Iris pigment epithelial cell (primary cell): ENCODE measurements around the gene GOLGA6B.
"Not testable (repeated sequence)": the region's sequence is repeated elsewhere in the genome, so short reads cannot be mapped to it uniquely, and the experiment has no call there.

Source experiments
- DNase-seq: peaks from one replicate; pipeline ENCODE4 v3.0.0-alpha.2; 2011; ENCODE audit warnings: low read depth

Gene GOLGA6B

DNA sequence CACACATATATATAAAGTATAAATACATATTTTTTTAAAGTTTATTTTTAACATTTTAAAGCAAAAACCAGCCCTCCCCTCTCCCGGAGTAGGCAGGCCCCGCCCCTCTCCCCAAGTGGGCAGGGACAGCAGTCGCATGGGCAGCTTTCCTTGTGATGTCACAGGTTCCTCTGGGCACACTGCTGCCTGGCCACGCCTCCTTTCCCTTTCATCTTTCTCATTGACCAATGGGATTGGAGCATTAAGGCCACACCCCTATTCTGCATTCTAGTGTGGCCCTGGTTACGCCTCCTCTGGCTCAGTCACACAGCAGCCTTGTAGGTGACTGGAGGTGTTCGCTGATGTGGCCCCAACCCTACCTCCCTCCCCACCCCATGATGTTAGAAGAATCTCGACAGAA lies at the start of gene GOLGA6B:
TSS of gene GOLGA6B (plus strand) at position 301 of the 400 bp plus-strand sequence. CDS start at position 342, 41 bp downstream.
- not testable (repeated sequence) for DNase-seq

GRCh38 chr15:72604794-72605193 lies 49.7 kb upstream of the GOLGA6B start:
- peak; percentile 11 for DNase-seq

- DNase-seq, result not testable (repeated sequence)
Measured at GRCh38 chr15:72608084-72608483, 46.4 kb upstream of the GOLGA6B start.

DNA sequence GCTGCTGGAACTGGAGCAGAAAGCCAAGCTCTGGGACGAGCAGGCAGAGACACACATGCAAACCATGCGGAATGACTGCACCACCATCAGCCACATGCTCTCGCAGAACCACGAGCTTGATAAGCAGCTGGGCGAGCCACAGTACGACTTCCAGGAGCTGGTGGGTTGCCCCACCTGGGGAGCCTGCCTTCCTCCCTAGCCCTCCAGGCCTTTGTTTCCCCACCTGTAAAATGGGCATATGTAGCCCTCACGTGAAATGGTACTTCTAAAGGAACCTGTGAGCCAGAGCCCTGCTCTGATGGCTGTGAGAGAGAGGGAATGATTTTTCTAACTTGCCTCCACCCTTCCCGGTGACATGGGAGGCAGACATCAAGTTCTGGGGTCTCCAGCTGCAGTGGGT lies 44.6 kb upstream of the GOLGA6B start:
- DNase-seq, result no peak

GRCh38 chr15:72612324-72612723 lies 42.2 kb upstream of the GOLGA6B start:
- DNase-seq, result not testable (repeated sequence)

GRCh38 chr15:72614810-72615532 lies 39.5 kb upstream of the GOLGA6B start:
- no peak for DNase-seq

DNA sequence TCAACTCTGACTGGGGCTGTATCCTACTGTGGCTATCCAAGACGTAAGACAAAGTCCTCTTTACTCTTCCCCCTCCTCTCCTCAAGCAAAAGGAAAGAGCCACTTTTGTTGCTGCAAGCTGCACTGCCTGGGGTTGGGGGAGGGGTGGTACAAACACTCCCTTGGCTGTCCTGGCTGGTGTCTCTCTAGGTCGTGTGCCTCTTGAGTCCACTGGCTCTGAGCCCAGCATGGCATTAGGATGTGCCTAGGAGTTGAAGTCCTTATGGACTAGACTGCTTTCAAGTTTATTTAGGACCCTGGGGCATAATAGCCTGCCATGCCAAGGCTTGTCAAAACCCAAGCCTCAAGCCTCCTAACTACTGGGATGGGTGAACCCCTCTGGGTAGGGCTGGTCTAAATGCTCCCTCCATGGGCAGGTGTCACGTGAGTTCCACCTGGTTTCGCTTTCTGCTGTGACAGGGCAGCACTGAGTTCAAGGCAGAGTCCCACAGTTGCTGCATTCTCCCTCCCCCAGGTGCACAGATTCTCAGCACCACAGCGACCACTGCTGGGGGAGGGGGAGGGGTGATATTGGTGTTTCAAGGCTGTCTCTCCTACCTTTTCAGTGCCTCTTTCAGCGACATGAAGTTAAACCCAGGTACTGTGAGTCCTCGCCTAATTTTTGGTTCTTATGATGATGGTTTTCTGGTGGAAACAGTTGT lies 38.8 kb upstream of the GOLGA6B start:
- not testable (repeated sequence) for DNase-seq

GRCh38 chr15:72616491-72617210 lies 37.8 kb upstream of the GOLGA6B start:
- no peak for DNase-seq

DNA sequence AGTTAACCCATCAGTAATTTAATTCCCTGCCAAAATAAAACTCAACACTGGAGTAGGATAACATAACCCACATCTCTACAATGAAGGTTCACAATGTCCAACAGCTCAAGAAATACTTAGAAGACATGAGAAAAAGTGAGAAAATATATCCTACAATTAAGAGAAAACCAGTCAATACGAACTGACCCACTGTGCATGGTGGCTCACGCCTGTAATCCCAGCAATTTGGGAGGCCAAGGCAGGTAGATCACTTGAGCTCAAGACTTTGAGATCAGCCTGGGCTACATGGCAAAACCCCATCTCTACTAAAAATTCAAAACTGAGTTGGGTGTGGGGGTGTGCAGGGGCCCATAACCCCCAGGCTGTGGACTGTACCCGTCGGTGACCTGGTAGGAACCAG lies 30.6 kb upstream of the GOLGA6B start:
- DNase-seq, result not testable (repeated sequence)

DNA sequence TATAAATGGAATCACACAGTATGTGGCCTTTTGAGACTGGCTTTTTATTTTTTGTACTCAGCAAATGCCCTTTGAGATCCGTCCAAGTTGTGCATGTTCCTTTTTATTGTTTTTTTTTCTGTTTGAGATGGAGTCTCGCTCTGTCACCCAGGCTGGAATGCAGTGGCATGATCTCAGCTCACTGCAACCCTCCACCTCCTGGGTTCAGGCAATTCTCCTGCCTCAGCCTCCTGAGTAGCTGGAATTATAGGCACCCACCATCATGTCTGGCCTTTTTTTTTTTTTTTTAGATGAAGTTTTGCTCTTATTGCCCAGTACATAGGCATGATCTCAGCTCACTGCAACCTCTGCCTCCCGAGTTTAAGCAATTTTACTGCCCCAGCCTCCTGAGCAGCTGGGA lies 28.3 kb upstream of the GOLGA6B start:
- DNase-seq, result not testable (repeated sequence)

DNA sequence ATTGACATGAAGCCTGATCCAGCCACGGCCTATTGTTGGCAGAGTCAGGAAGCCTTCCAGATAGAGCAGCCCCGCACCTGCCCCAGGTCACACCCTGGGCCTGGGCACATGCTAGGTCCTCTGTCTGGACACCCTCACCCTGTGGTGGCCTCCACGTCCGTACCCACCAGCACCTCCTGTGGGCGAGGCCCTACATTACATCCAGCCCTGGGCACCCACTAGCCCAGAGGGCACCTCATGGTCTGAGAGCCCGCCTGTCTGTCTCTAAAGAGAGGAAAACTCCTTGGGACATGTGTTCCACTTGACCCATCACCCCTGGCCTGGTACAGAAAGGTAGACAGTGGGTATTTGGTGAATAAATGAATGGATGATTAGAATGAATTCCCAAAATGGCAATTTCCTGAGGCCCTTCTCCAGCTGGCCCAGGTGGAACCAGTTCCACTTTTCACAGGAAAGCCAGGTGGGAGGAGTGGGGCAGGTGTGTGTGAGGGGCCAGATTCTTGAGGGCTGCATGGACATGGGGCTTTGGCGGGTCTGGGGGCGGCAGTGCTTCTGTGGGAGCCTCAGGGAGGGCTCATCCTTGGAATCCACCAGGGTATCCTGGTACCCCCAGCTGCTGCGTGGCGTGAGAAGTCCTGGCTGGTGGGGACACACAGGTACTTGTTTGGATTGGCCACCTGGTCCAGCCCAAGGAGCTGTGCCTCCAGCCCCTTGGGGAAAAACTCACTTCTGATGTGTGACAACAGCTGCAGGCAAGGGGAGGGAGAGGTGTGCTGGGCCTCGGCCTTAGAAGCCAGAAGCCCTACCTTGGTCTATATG lies 26.0 kb upstream of the GOLGA6B start:
- DNase-seq, result not testable (repeated sequence)

DNA sequence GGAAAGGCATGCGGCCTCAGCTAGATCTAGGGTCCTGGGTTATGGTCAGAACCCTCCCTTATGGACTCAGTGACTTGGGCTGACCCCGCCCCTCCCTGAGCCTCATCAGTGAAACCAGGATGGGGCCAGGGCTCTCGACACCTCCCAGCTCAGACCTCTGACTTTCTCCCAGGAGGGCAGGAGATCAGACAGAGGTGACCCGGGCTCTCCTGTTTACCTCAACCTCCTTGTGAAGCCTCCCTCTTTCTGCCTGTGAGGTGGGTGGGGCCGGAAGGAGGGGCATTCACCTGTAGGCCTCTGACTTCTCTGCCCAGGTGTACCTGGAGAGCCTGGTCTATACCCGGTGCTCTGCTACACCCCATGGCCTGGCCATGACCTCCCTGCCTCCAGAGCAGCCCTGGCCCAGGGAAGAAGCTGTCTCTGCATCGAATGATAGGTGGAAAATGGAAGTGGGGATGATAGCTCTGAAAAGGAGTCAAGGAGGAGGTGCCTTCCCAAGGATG lies 25.4 kb upstream of the GOLGA6B start:
- DNase-seq, result not testable (repeated sequence)

DNA sequence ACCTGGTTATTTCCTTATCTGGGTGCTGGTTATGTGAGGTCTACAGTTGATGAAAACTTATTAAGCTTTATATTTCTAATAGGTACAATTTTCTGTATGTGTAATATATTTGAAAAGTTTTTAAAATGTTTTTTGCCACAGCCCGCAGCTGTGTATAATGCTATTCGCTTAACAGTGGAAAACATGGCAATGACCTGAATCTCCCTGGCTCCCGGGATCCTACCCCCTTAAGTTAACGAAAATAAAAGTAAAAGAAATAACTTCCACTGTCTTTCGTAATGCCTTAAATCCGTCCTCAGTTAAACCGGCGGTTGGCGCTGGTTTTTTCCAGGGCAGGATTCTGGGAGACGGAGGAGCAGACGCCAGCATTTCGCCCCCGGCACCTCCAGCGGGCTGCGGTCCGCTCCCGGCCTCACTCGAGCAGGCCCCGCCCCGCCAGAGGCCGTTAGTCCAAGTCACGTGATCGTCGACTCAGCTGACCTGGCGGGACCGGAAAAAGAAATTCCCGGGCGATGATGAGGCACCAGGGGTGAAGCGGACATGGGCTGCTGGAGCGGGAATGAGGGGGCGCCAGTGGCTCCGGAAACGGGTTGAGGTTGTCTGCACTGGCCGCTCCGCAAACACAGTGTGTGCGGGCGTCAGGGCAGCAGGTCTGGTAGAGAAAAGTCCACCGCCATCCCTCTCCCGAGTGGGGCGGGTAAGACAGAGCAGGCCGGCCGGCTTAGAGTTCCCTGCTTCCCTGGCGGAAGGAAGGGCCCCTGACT lies 17.8 kb upstream of the GOLGA6B start:
- DNase-seq, result peak; percentile 71

DNA sequence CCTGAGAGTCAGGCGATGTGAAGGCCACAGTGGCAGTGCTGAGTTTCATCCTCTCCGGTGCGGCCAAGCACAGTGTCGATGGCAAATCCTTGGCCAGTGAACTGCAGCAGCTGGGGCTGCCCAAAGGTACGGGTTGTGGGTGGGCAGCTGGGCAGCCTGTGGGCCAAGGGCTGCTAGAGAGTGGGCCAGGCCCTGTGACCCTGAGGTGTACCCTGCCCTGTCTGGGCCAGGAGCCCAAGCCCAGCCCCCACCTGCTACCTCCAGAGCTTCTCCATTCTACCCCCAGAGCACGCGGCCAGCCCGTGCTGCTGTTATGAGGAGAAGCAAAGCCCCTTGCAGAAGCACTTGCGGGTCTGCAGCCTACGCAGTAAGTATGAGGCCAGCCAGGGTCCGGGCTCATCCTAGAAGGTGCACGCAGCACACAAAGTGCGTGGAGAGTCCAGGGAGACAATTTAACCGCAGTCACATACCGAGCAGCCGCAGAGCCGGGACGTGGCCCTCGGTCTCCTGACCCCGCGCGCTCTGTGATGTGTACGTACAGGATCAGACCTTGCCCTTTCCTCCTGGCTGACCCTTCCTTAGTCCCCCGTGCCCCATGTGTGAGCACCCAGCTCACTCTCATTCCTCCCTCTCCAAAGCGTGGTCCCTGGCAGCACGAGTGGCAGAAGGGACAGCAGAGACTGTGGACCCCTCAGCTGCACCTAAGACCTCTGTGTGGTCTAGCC lies 14.6 kb upstream of the GOLGA6B start:
- DNase-seq, result not testable (repeated sequence)

GRCh38 chr15:72642271-72642670 lies 12.2 kb upstream of the GOLGA6B start:
- DNase-seq, result not testable (repeated sequence)

DNA sequence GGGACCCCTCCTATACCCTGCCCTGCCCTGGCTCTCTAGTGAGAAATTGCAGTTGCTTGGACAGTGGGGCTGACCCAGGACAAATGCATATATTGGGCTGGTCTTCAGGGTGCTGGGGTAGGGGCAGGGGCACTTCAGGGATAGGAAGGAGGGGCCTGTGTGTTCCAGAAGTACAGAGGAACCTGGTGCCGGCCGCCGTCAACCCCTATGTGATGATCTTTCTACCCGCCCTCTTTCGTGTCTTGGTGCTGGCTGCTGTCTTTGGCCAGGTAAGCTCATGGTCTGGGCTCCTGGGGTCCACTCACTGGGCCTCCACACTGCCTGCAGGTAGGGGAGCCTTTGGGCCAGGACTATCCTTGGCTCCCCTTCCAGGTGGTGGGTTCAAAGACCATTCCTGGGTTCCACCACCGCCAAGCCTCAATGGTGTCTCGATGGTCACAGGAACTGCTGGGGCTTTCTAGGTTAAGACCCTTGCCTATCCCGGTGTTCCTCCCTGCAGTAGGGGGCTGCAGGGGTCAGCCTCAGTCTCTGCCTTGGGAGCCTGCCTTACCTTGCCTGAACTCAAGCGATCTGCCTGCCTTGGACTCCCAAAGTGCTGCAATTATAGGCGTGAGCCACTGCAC lies 5.8 kb upstream of the GOLGA6B start:
- DNase-seq, result not testable (repeated sequence)

DNA sequence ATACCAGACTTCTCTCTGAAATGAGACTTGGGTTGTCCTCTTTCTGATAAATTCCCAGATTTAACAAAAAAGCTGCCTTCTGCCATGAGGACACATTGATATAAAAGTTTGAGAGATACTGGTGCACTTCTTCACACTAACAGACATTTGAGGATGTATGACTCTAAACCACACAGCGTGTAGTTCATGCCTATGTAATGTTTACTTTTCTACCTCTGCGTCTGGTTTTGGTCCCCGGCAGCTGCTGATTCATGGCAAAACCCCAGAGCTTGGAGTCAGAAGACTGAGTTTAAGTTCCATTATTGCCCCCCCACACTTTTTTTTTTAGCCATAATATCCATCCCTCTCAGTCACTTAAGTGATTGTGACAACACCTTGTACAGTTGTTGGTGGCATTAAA lies 1.5 kb downstream of the GOLGA6B start:
- DNase-seq, result not testable (repeated sequence)

GRCh38 chr15:72661081-72661480 lies 6.6 kb downstream of the GOLGA6B start:
- DNase-seq, result not testable (repeated sequence)

- not testable (repeated sequence) for DNase-seq
Measured at GRCh38 chr15:72663931-72664330, 9.4 kb downstream of the GOLGA6B start.

DNA sequence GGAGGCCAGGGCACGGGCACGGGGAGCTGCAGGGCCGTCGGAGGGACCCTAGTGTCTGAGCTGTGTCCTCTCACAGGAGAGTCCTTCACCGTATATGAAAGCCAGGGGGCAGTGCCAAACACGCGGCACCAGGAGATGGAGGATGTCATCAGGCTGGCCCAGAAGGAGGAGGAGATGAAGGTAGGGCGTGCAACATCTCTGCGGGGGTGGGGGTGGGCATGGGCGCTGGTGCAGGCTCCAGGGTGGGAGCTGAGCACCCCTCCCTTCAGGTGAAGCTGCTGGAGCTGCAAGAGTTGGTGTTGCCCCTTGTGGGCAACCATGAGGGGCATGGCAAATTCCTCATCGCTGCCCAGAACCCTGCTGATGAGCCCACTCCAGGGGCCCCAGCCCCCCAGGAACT lies 11.2 kb downstream of the GOLGA6B start:
- not testable (repeated sequence) for DNase-seq
